Fibroblast of lung (primary cell): ENCODE measurements around the gene RAB19. TPM values are rescaled to one million over a fixed set of nuclear protein-coding genes. Genes with fewer than 3 reads are reported as not detected.

Experiments used
- DNase-seq, 2 donors: peaks; one replicate each; pipeline versions ENCODE4 v3.0.0 to v3.0.0-alpha.2; 2010; ENCODE audit warnings: low read depth in 2 of 2
- H2AFZ ChIP-seq: 2 replicates; pipeline ENCODE4 v1.5.1; 2012; ENCODE audit warnings: low read length, control low read depth, inconsistent platforms
- H3K27ac ChIP-seq: 2 replicates; pipeline ENCODE4 v1.5.1; 2011; ENCODE audit warnings: low read length, control low read depth; ENCODE audit not compliant: insufficient read depth
- H3K27me3 ChIP-seq: 2 replicates; pipeline ENCODE4 v1.5.1; 2011; ENCODE audit warnings: mild to moderate bottlenecking, low read length; ENCODE audit not compliant: control insufficient read depth, insufficient read depth
- H3K36me3 ChIP-seq: 2 replicates; pipeline ENCODE4 v1.5.1; 2011; ENCODE audit warnings: low read length; ENCODE audit not compliant: control insufficient read depth, insufficient read depth
- H3K4me1 ChIP-seq: 2 replicates; pipeline ENCODE4 v1.5.1; 2011; ENCODE audit warnings: low read length; ENCODE audit not compliant: control insufficient read depth, insufficient read depth; ENCODE audit errors: extremely low read depth
- H3K4me2 ChIP-seq: 2 replicates; pipeline ENCODE4 v1.5.1; 2011; ENCODE audit warnings: low read length, control low read depth; ENCODE audit not compliant: insufficient read depth; ENCODE audit errors: extremely low read depth
- H3K4me3 ChIP-seq, 4 experiments: fragments of 200-600 bp in 1 of 4; sonication (generic) in 1 of 4; replicated peaks in 1 of 4; 2 replicates each; pipeline ENCODE4 v1.5.1; 2011 to 2016; ENCODE audit warnings: low read length in 4 of 4, low read depth in 3 of 4, mild to moderate bottlenecking in 3 of 4, control low read depth in 2 of 4, inconsistent platforms in 1 of 4, mixed read lengths in 1 of 4; ENCODE audit not compliant: insufficient read depth in 1 of 4; ENCODE audit errors: control extremely low read depth in 1 of 4
- H3K79me2 ChIP-seq: 2 replicates; pipeline ENCODE4 v1.5.1; 2012; ENCODE audit warnings: mild to moderate bottlenecking, low read length, inconsistent platforms; ENCODE audit not compliant: control insufficient read depth, insufficient read depth
- H3K9ac ChIP-seq: 2 replicates; pipeline ENCODE4 v1.5.1; 2011; ENCODE audit warnings: mild to moderate bottlenecking, low read length, control low read depth; ENCODE audit not compliant: insufficient read depth
- H3K9me3 ChIP-seq: 2 replicates; pipeline ENCODE4 v1.5.1; 2012; ENCODE audit warnings: low read depth, low read length; ENCODE audit not compliant: control insufficient read depth, insufficient read depth
- H4K20me1 ChIP-seq: 2 replicates; pipeline ENCODE4 v1.5.1; 2011; ENCODE audit warnings: low read length; ENCODE audit not compliant: control insufficient read depth, insufficient read depth; ENCODE audit errors: extremely low read depth
- EZH2 ChIP-seq: IDR thresholded peaks from 2 replicates; pipeline ENCODE4 v1.5.1; 2012; ENCODE audit warnings: low read length, control low read depth, mild to moderate bottlenecking; ENCODE audit errors: missing control alignments
- polyA plus RNA-seq, 2 donors: library from polyadenylated mRNA; depleted of rRNA in 1 of 2; stranded (reverse) in 1 of 2; unstranded in 1 of 2; fragments of >200 nt; gene quantifications; 2 replicates each; pipeline ENCODE4 v1.2.1, GENCODE V29; 2011 to 2012; ENCODE audit warnings: missing spikeins in 1 of 2
- total RNA-seq: library from RNA; depleted of rRNA; stranded (reverse); fragments of >200 nt; gene quantifications from 2 replicates; pipeline ENCODE4 v1.2.1, GENCODE V29; 2014
- TF ChIP-seq, protein P1 (sequence below), 2 donors: IDR thresholded peaks in 1 of 2; conservative IDR thresholded peaks in 1 of 2; 1 replicate in 1 of 2; 2 replicates in 1 of 2; pipeline ENCODE4 v1.5.1; 2011 to 2012; ENCODE audit warnings: low read length in 2 of 2, control low read depth in 1 of 2, inconsistent platforms in 1 of 2, low read depth in 1 of 2, mild to moderate bottlenecking in 1 of 2

The RAB19 gene
- total and polyA plus RNA-seq, 2 donors (not counting 1 experiment from before 2014, with no cell fraction given) = not detected

DNA sequence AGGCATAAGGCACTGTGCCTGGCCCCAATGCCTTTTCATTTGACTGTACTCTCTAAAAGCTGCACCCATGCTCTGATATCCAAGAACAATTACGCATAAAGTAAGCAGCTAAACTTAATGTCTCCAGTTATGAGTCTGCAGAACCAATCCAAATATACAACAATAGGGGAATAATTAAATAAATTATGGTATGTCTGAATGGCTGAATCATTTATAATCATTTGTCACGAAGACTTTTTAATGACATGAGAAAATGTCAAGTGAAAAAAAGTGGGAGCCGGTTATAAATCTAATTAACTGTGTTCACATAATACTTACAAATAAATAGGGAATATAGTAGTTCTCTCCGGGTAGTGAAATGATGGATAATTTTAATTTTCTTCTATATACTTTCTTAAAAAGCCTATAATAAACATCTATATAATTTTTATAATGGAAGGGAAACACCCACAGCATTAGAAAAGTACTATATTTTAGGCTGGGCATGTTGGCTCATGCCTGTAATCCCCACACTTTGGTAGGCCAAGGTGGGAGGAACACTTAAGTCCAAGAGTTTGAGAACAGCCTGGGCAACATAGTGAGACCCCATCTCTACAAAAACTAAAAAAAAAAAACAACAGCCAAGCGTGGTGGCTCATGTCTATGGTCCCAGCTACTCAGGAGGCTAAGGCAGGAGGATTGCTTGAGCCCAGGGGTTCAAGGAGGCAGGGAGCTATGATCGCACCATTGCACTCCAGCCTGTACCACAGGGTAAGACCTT is 19.7 kb upstream of the RAB19 start:
- no peaks in the 10 kb centered on the region for H3K27me3 ChIP-seq
- no peaks in the 10 kb centered on the region for H4K20me1 ChIP-seq
- no peak overlapping the region for H2AFZ ChIP-seq
- no peak for TF ChIP-seq EZH2
- TF ChIP-seq, protein P1, sequence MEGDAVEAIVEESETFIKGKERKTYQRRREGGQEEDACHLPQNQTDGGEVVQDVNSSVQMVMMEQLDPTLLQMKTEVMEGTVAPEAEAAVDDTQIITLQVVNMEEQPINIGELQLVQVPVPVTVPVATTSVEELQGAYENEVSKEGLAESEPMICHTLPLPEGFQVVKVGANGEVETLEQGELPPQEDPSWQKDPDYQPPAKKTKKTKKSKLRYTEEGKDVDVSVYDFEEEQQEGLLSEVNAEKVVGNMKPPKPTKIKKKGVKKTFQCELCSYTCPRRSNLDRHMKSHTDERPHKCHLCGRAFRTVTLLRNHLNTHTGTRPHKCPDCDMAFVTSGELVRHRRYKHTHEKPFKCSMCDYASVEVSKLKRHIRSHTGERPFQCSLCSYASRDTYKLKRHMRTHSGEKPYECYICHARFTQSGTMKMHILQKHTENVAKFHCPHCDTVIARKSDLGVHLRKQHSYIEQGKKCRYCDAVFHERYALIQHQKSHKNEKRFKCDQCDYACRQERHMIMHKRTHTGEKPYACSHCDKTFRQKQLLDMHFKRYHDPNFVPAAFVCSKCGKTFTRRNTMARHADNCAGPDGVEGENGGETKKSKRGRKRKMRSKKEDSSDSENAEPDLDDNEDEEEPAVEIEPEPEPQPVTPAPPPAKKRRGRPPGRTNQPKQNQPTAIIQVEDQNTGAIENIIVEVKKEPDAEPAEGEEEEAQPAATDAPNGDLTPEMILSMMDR (conservative IDR thresholded peaks at IDR 0.05 in 1 of 2, IDR thresholded peaks at IDR 0.05 in 1 of 2; ENCODE audit: low read depth in 1 of 2, low read length in 2 of 2) = no peak
- H3K36me3 ChIP-seq = peaks cover 2% of the 10 kb centered on the region
- peaks cover 6% of the 10 kb centered on the region for H3K79me2 ChIP-seq
- H3K9ac ChIP-seq = no peak overlapping the region
- H3K4me3 ChIP-seq = no peak overlapping the region
- H3K4me2 ChIP-seq = no peak overlapping the region
- no peaks in the 10 kb centered on the region for H3K4me1 ChIP-seq
- no peaks in the 10 kb centered on the region for H3K9me3 ChIP-seq
- no peak for DNase-seq
- no peak overlapping the region for H3K27ac ChIP-seq

DNA sequence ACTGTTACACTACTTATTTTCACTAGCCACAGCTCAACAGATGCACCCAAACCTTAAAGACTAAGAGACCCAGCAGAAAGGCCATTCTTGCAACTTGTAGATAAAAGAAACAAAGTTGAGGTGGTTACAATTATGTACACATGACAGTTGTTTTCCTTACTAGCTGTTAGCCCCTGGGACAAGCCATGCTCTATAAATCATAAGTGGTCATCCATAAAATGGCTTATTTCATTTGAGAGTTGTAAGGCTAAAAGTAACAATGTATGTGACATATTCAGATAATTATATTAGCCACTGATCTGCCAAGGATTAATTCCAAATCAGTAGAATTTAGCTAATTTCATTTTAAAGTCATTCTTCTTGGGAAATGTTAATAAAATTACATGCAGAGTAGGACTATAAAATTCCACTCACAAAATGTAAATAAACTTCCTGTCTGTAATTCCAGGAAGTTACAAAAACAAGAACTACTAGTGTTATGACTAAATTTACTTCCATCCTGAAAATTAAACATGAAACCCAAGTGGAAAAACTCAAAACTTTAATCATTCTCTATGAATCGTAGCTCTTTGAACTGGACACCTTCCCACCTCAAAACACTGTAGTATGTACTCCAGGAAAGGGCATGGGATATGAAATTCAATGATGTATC is 18.8 kb upstream of the RAB19 start:
- H3K27ac ChIP-seq = no peak overlapping the region
- no peak for DNase-seq
- no peaks in the 10 kb centered on the region for H3K9me3 ChIP-seq
- no peaks in the 10 kb centered on the region for H4K20me1 ChIP-seq
- H3K79me2 ChIP-seq = peaks cover 8% of the 10 kb centered on the region
- H3K9ac ChIP-seq = no peak overlapping the region
- no peak overlapping the region for H3K4me3 ChIP-seq
- no peak overlapping the region for H2AFZ ChIP-seq
- H3K4me1 ChIP-seq = no peaks in the 10 kb centered on the region
- H3K36me3 ChIP-seq = peaks cover 2% of the 10 kb centered on the region
- H3K27me3 ChIP-seq = no peaks in the 10 kb centered on the region
- no peak for TF ChIP-seq EZH2
- TF ChIP-seq, protein P1 (conservative IDR thresholded peaks at IDR 0.05 in 1 of 2, IDR thresholded peaks at IDR 0.05 in 1 of 2; ENCODE audit: low read depth in 1 of 2, low read length in 2 of 2) = no peak
- no peak overlapping the region for H3K4me2 ChIP-seq

DNA sequence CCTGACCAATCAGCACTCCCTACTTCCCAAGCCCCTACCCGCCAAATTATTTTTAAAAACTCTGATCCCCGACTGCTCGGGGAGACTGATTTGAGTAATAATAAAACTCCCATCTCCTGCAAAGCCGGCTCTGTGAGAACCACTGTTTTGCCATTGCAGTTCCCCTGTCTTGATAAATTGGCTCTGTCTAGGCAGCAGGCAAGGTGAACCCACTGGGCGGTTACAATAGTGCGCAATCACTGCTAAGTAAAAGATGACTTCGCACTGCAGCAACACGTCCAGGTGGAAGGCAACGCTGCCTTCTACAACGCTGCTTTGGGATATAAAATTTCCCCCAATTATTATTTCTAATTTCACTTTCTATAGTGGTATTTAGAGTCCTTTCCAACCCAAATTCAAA is 14.4 kb upstream of the RAB19 start:
- Histone ChIP-seq H3K27ac (no peak overlapping the region), H4K20me1 (no peaks in the 10 kb centered on the region), H3K79me2 (peaks cover 28% of the 10 kb centered on the region), H2AFZ (no peak overlapping the region), H3K9ac (no peak overlapping the region), H3K4me3 (no peak overlapping the region), H3K36me3 (no peaks in the 10 kb centered on the region), H3K4me1 (no peaks in the 10 kb centered on the region), H3K4me2 (no peak overlapping the region), H3K27me3 (no peaks in the 10 kb centered on the region), H3K9me3 (no peaks in the 10 kb centered on the region)
- TF ChIP-seq, protein P1 (conservative IDR thresholded peaks at IDR 0.05 in 1 of 2, IDR thresholded peaks at IDR 0.05 in 1 of 2; ENCODE audit: low read depth in 1 of 2, low read length in 2 of 2) = no peak
- TF ChIP-seq EZH2 = no peak
- DNase-seq = no peak
